IMR-90 (cell line): ENCODE measurements around the gene PRKACB. TPM values are rescaled to one million over a fixed set of nuclear protein-coding genes. Genes with fewer than 3 reads are reported as not detected.

Source experiments
- ATAC-seq: fragments of 200-7000 bp; cut with Tn5 transposase; 2 replicates; pipeline ENCODE4 v1.9.1; 2020; ENCODE audit warnings: low read depth, mild to moderate bottlenecking, moderate library complexity
- BruUV-seq: library from RNA; stranded (reverse); fragments of 400-500 nt; replicated peaks from 2 replicates; lab custom pipeline; 2021; lab: Mats Ljungman, UMichigan
- CTCF ChIA-PET: fragments of 300-600 bp; formaldehyde crosslinking; extraction: SDS; loops from one replicate; lab custom pipeline; 2021; ENCODE audit warnings: antibody characterized with exemption; lab: Yijun Ruan, JAX
- POLR2A ChIA-PET: fragments of 300-600 bp; sonication (Branson Sonifier 250); formaldehyde crosslinking; loops from one replicate; lab custom pipeline; 2022; ENCODE audit warnings: antibody characterized with exemption; ENCODE audit not compliant: unreplicated experiment; lab: Charles Lee
- DNase-seq: peaks from one replicate; pipeline ENCODE4 v3.0.0; 2013
- H2AFZ ChIP-seq: replicated peaks from 2 replicates; pipeline ENCODE3; 2013; ENCODE audit warnings: low read length, mild to moderate bottlenecking; ENCODE audit not compliant: poor library complexity
- H2AK5ac ChIP-seq: 2 replicates; pipeline ENCODE4 v1.6.1; 2013; ENCODE audit warnings: low read depth, low read length, inconsistent platforms
- H2AK9ac ChIP-seq: replicated peaks from 2 replicates; pipeline ENCODE3; 2013; ENCODE audit warnings: mild to moderate bottlenecking, low read depth, low read length, moderate library complexity; ENCODE audit not compliant: poor library complexity
- H2BK120ac ChIP-seq: 2 replicates; pipeline ENCODE4 v1.6.1; 2013; ENCODE audit warnings: low read depth, low read length, inconsistent platforms
- H2BK15ac ChIP-seq: 3 replicates; pipeline ENCODE4 v1.6.1; 2013; ENCODE audit warnings: low read depth, low read length, inconsistent platforms
- H2BK20ac ChIP-seq: 2 replicates; pipeline ENCODE4 v1.6.1; 2013; ENCODE audit warnings: low read depth, mild to moderate bottlenecking, inconsistent platforms, low read length, moderate library complexity
- H2BK5ac ChIP-seq: 2 replicates; pipeline ENCODE4 v1.6.1; 2013; ENCODE audit warnings: mild to moderate bottlenecking, low read depth, low read length, inconsistent platforms; ENCODE audit not compliant: poor library complexity, severe bottlenecking
- H3K14ac ChIP-seq: replicated peaks from 2 replicates; pipeline ENCODE4 v1.6.1; 2013; ENCODE audit warnings: low read depth, low read length, inconsistent platforms
- H3K18ac ChIP-seq: 2 replicates; pipeline ENCODE4 v1.6.1; 2013; ENCODE audit warnings: low read depth, low read length, control low read depth
- H3K23ac ChIP-seq: 2 replicates; pipeline ENCODE4 v1.6.1; 2013; ENCODE audit warnings: low read depth, low read length, inconsistent platforms
- H3K27ac ChIP-seq: 2 replicates; pipeline ENCODE4 v1.5.1; 2013; ENCODE audit warnings: mild to moderate bottlenecking, control low read depth, low read length; ENCODE audit not compliant: insufficient read depth
- H3K27me3 ChIP-seq: 2 replicates; pipeline ENCODE4 v1.6.1; 2013; ENCODE audit warnings: low read length; ENCODE audit not compliant: control insufficient read depth, insufficient read depth
- H3K36me3 ChIP-seq: 2 replicates; pipeline ENCODE4 v1.6.1; 2013; ENCODE audit warnings: low read length, mixed read lengths; ENCODE audit not compliant: control insufficient read depth, insufficient read depth
- H3K4ac ChIP-seq: 2 replicates; pipeline ENCODE4 v1.6.1; 2013; ENCODE audit warnings: low read depth, low read length, inconsistent platforms
- H3K4me1 ChIP-seq: 2 replicates; pipeline ENCODE4 v1.6.1; 2013; ENCODE audit warnings: low read length, mixed read lengths; ENCODE audit not compliant: control insufficient read depth, insufficient read depth
- H3K4me2 ChIP-seq: 2 replicates; pipeline ENCODE4 v1.6.1; 2013; ENCODE audit warnings: low read depth, mild to moderate bottlenecking, control low read depth, low read length, moderate library complexity
- H3K4me3 ChIP-seq: 2 replicates; pipeline ENCODE4 v1.5.1; 2013; ENCODE audit warnings: low read depth, mild to moderate bottlenecking, control low read depth, low read length, moderate library complexity; ENCODE audit not compliant: insufficient read depth
- H3K56ac ChIP-seq: 2 replicates; pipeline ENCODE4 v1.6.1; 2013; ENCODE audit warnings: low read length, inconsistent platforms; ENCODE audit not compliant: insufficient read depth; ENCODE audit errors: extremely low read depth
- H3K79me1 ChIP-seq, 2 experiments: 2 replicates each; pipeline ENCODE4 v1.6.1; 2013; ENCODE audit warnings: low read length in 2 of 2, inconsistent platforms in 1 of 2, low read depth in 1 of 2
- H3K9ac ChIP-seq: 2 replicates; pipeline ENCODE4 v1.6.1; 2013; ENCODE audit warnings: low read depth, low read length, control low read depth
- H3K9me1 ChIP-seq: 2 replicates; pipeline ENCODE4 v1.6.1; 2013; ENCODE audit warnings: low read length, inconsistent platforms; ENCODE audit not compliant: insufficient read depth
- H3K9me3 ChIP-seq: 2 replicates; pipeline ENCODE4 v1.6.1; 2013; ENCODE audit warnings: low read length; ENCODE audit not compliant: control insufficient read depth, insufficient read depth
- H4K20me1 ChIP-seq: 2 replicates; pipeline ENCODE4 v1.6.1; 2013; ENCODE audit warnings: low read length, inconsistent platforms; ENCODE audit not compliant: insufficient read depth
- H4K5ac ChIP-seq: 2 replicates; pipeline ENCODE4 v1.6.1; 2013; ENCODE audit warnings: mild to moderate bottlenecking, low read depth, low read length, control low read depth
- H4K8ac ChIP-seq, 2 experiments: 2 replicates each; pipeline ENCODE4 v1.6.1; 2013; ENCODE audit warnings: low read depth in 2 of 2, low read length in 2 of 2, control low read depth in 1 of 2, inconsistent platforms in 1 of 2
- H4K91ac ChIP-seq: 2 replicates; pipeline ENCODE4 v1.6.1; 2013; ENCODE audit warnings: low read depth, low read length, inconsistent platforms; ENCODE audit not compliant: insufficient read depth
- BHLHE40 ChIP-seq: fragments of 150-350 bp; IDR thresholded peaks from 2 replicates; pipeline ENCODE4 v1.6.1; 2016; ENCODE audit warnings: mild to moderate bottlenecking, low read depth, low read length
- CHD1 ChIP-seq: IDR thresholded peaks from 2 replicates; pipeline ENCODE4 v1.6.1; 2012; ENCODE audit warnings: low read depth, low read length, improper control_type of control experiment
- FOS ChIP-seq: fragments of 150-350 bp; IDR thresholded peaks from 2 replicates; pipeline ENCODE4 v1.6.1; 2016; ENCODE audit warnings: low read depth, low read length
- MAFK ChIP-seq: IDR thresholded peaks from 2 replicates; pipeline ENCODE4 v1.6.1; 2012; ENCODE audit warnings: low read depth, low read length, improper control_type of control experiment
- MAZ ChIP-seq: IDR thresholded peaks from 2 replicates; pipeline ENCODE4 v1.6.1; 2012; ENCODE audit warnings: low read depth, mild to moderate bottlenecking, low read length, improper control_type of control experiment, moderate library complexity, borderline replicate concordance
- MXI1 ChIP-seq: IDR thresholded peaks from 2 replicates; pipeline ENCODE4 v1.6.1; 2012; ENCODE audit warnings: low read depth, mild to moderate bottlenecking, low read length, moderate library complexity, borderline replicate concordance
- NFE2L2 ChIP-seq: fragments of 150-350 bp; IDR thresholded peaks from 2 replicates; pipeline ENCODE4 v1.6.1; 2016; ENCODE audit warnings: low read depth, mild to moderate bottlenecking, low read length
- POLR2A ChIP-seq: IDR thresholded peaks from 2 replicates; pipeline ENCODE4 v1.6.1; 2012; ENCODE audit warnings: mild to moderate bottlenecking, low read depth, low read length
- RAD21 ChIP-seq: IDR thresholded peaks from 2 replicates; pipeline ENCODE4 v1.6.1; 2012; ENCODE audit warnings: low read length, improper control_type of control experiment
- RFX5 ChIP-seq: IDR thresholded peaks from 2 replicates; pipeline ENCODE4 v1.8.0; 2012; ENCODE audit warnings: low read depth, mild to moderate bottlenecking, low read length, moderate library complexity
- SMC3 ChIP-seq: fragments of 150-350 bp; IDR thresholded peaks from 2 replicates; pipeline ENCODE4 v1.6.1; 2016; ENCODE audit warnings: low read depth, mild to moderate bottlenecking, antibody characterized with exemption, low read length, moderate library complexity
- USF2 ChIP-seq: fragments of 150-350 bp; IDR thresholded peaks from 2 replicates; pipeline ENCODE4 v1.6.1; 2017; ENCODE audit warnings: mild to moderate bottlenecking, antibody characterized with exemption, low read length, low read depth
- WGBS, 2 experiments: methylation state at CpG; one replicate each; pipeline versions ENCODE4 v1.1.5 to v1.1.7; 2013; ENCODE audit warnings: missing lambda C conversion rate in 2 of 2; ENCODE audit not compliant: insufficient read length in 1 of 2; ENCODE audit errors: extremely low coverage in 2 of 2; 5-methylcytosine and 5-hydroxymethylcytosine counted together
- dilution Hi-C: fragments of 300-500 bp; cut with HindIII; formaldehyde crosslinking; loops from one replicate; pipeline ENCODE4 v1.14.3; 2018; ENCODE audit warnings: low sequenced_read_pairs; ENCODE audit not compliant: unreplicated experiment
- in situ Hi-C: fragments of 300-500 bp; cut with MboI; formaldehyde crosslinking; loops from 3 replicates; pipeline ENCODE4 v1.14.3; 2019; ENCODE audit warnings: low sequenced_read_pairs, inconsistent platforms, mixed read lengths
- intact Hi-C: fragments of 100-400 bp; cut with micrococcal nuclease; formaldehyde crosslinking; loops from 2 replicates; pipeline ENCODE4 v1.10.0; 2022
- polyA plus RNA-seq, 3 experiments: library from polyadenylated mRNA; depleted of rRNA; stranded (reverse); fragments of >200 nt; gene quantifications; 2 replicates each; pipeline ENCODE4 v1.2.3, GENCODE V29; 2012; ENCODE audit warnings: low replicate concordance in 1 of 3
- total RNA-seq: library from RNA; depleted of rRNA; stranded (reverse); fragments of >200 nt; gene quantifications from 2 replicates; pipeline ENCODE4 v1.2.3, GENCODE V29; 2012
- TF ChIP-seq, protein P1 (sequence below): conservative IDR thresholded peaks from 2 replicates; pipeline ENCODE4 v1.5.1; 2012; ENCODE audit warnings: mild to moderate bottlenecking, low read depth, low read length, improper control_type of control experiment
- TF ChIP-seq, protein P2 (sequence below): fragments of 150-350 bp; IDR thresholded peaks from 2 replicates; pipeline ENCODE4 v1.6.1; 2016; ENCODE audit warnings: low read depth, mild to moderate bottlenecking, low read length, moderate library complexity, borderline replicate concordance

PRKACB gene
- total and polyA plus RNA-seq, 2 of the 4 experiments (the other 2 are of a cell fraction): 8.2 to 8.3 TPM

GRCh38 chr1:84166797-84167196 lies 22.7 kb downstream of the PRKACB start:
- POLR2A ChIA-PET: no interaction called here

More at GRCh38 chr1:84166797-84167196, 22.7 kb downstream of the PRKACB start:
- Histone ChIP-seq H3K9me1 (no peaks in the 10 kb centered on the region), H3K9ac (no peak overlapping the region), H3K27me3 (no peaks in the 10 kb centered on the region), H3K14ac (no peak overlapping the region), H2AK5ac (no peak overlapping the region), H3K27ac (no peak overlapping the region), H3K23ac (no peak overlapping the region), H2BK5ac (no peak overlapping the region), H3K4me1 (no peaks in the 10 kb centered on the region; the same call in 1 of the 2 replicates), H3K18ac (no peak overlapping the region), H2AK9ac (no peak overlapping the region), H3K56ac (no peak overlapping the region), H3K4ac (no peak overlapping the region), H3K36me3 (no peaks in the 10 kb centered on the region), H3K4me3 (no peak overlapping the region), H3K4me2 (no peak overlapping the region), H2BK15ac (no peak overlapping the region), H4K8ac (no peak overlapping the region), H2BK20ac (no peak overlapping the region), H4K5ac (no peak overlapping the region), H3K9me3 (no peaks in the 10 kb centered on the region), H4K20me1 (no peaks in the 10 kb centered on the region), H3K79me1 (peaks cover 10 to 19% of the 10 kb centered on the region in 2 experiments), H2AFZ (no peak overlapping the region), H2BK120ac (no peak overlapping the region), H4K91ac (no peak overlapping the region)
- no TSS peak for BruUV-seq
- ATAC-seq: no peak
- dilution Hi-C loops: no loop called here
- no peak for TF ChIP-seq RFX5
- no peak for TF ChIP-seq BHLHE40
- TF ChIP-seq POLR2A: no peak
- TF ChIP-seq MXI1: no peak
- TF ChIP-seq SMC3: no peak
- TF ChIP-seq, protein P1, sequence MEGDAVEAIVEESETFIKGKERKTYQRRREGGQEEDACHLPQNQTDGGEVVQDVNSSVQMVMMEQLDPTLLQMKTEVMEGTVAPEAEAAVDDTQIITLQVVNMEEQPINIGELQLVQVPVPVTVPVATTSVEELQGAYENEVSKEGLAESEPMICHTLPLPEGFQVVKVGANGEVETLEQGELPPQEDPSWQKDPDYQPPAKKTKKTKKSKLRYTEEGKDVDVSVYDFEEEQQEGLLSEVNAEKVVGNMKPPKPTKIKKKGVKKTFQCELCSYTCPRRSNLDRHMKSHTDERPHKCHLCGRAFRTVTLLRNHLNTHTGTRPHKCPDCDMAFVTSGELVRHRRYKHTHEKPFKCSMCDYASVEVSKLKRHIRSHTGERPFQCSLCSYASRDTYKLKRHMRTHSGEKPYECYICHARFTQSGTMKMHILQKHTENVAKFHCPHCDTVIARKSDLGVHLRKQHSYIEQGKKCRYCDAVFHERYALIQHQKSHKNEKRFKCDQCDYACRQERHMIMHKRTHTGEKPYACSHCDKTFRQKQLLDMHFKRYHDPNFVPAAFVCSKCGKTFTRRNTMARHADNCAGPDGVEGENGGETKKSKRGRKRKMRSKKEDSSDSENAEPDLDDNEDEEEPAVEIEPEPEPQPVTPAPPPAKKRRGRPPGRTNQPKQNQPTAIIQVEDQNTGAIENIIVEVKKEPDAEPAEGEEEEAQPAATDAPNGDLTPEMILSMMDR: no peak
- no peak for TF ChIP-seq FOS
- no peak for TF ChIP-seq MAZ
- no peak for TF ChIP-seq USF2
- no peak for TF ChIP-seq RAD21
- no peak for TF ChIP-seq CHD1
- no peak for TF ChIP-seq NFE2L2
- TF ChIP-seq MAFK: no peak
- TF ChIP-seq, protein P2, sequence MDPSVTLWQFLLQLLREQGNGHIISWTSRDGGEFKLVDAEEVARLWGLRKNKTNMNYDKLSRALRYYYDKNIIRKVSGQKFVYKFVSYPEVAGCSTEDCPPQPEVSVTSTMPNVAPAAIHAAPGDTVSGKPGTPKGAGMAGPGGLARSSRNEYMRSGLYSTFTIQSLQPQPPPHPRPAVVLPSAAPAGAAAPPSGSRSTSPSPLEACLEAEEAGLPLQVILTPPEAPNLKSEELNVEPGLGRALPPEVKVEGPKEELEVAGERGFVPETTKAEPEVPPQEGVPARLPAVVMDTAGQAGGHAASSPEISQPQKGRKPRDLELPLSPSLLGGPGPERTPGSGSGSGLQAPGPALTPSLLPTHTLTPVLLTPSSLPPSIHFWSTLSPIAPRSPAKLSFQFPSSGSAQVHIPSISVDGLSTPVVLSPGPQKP: no peak
- intact Hi-C loops: no loop called here
- in situ Hi-C loops: no loop called here
- no peak for DNase-seq
- CTCF ChIA-PET: no interaction called here
- no CpG with 5 or more reads among the region's 1 CpG for WGBS, 2 experiments
